Fibroblast of villous mesenchyme (primary cell): ENCODE data around the gene SNPH. TPM values are rescaled to one million over a fixed set of nuclear protein-coding genes. Genes with fewer than 3 reads are reported as not detected.

Experiments
- DNase-seq: peaks from one replicate; pipeline ENCODE4 v3.0.0-alpha.2; 2010; ENCODE audit warnings: low read depth
- H3K4me3 ChIP-seq: 2 replicates; pipeline ENCODE4 v1.5.1; 2011; ENCODE audit warnings: low read depth, mild to moderate bottlenecking, low read length
- total RNA-seq: library from RNA; depleted of rRNA; stranded (reverse); fragments of >200 nt; gene quantifications from 2 replicates; pipeline ENCODE4 v1.2.3, GENCODE V29; 2012
- TF ChIP-seq, protein P1 (sequence below): IDR thresholded peaks from 2 replicates; pipeline ENCODE4 v1.5.1; 2012; ENCODE audit warnings: low read depth, mild to moderate bottlenecking, low read length; ENCODE audit not compliant: insufficient read depth

The SNPH gene
- total RNA-seq, 1 donor: 10.8 TPM

DNA sequence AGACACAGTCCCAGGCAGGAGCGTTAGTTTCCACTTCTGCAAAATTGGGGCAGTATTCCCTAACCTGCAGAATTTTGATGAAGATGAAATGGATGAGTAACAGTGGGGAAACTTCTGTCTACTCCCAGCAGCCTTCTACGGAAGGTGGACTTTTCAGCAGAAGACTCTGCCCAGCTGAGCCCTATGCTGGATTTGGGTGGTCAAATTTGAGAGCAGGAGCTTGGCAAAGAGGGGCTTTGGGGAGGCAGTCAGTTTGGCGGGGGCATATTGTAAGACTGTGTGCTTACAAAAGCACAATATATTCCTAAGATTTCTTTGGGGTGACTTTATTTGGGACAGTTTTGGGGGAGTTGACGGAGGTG, 68.3 kb downstream of the SNPH start:
- H3K4me3 ChIP-seq: no peak overlapping the region
- TF ChIP-seq, protein P1, sequence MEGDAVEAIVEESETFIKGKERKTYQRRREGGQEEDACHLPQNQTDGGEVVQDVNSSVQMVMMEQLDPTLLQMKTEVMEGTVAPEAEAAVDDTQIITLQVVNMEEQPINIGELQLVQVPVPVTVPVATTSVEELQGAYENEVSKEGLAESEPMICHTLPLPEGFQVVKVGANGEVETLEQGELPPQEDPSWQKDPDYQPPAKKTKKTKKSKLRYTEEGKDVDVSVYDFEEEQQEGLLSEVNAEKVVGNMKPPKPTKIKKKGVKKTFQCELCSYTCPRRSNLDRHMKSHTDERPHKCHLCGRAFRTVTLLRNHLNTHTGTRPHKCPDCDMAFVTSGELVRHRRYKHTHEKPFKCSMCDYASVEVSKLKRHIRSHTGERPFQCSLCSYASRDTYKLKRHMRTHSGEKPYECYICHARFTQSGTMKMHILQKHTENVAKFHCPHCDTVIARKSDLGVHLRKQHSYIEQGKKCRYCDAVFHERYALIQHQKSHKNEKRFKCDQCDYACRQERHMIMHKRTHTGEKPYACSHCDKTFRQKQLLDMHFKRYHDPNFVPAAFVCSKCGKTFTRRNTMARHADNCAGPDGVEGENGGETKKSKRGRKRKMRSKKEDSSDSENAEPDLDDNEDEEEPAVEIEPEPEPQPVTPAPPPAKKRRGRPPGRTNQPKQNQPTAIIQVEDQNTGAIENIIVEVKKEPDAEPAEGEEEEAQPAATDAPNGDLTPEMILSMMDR: no peak
- DNase-seq: no peak

DNA sequence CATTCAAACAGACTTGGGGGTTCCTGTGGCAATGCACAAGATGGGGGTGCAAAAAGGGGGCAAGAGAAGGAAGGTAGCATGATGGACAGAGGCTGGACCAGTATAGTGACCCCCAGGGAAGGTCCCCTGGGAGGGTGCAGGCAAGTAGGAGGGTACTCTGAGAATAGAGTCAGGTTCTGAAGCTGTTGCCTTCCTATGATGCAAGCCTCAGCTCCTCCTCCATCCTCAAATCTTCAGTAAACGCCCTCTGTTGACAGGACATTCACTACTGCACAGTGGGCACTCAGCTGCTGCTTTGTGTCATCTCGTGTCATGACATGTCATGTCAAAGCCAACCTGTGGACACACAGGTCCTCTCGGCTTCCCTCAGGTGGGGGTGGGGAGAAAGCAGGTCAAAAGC, 68.7 kb downstream of the SNPH start:
- no peak overlapping the region for H3K4me3 ChIP-seq
- TF ChIP-seq, protein P1: peak; percentile 19
- peak; percentile 30 for DNase-seq

DNA sequence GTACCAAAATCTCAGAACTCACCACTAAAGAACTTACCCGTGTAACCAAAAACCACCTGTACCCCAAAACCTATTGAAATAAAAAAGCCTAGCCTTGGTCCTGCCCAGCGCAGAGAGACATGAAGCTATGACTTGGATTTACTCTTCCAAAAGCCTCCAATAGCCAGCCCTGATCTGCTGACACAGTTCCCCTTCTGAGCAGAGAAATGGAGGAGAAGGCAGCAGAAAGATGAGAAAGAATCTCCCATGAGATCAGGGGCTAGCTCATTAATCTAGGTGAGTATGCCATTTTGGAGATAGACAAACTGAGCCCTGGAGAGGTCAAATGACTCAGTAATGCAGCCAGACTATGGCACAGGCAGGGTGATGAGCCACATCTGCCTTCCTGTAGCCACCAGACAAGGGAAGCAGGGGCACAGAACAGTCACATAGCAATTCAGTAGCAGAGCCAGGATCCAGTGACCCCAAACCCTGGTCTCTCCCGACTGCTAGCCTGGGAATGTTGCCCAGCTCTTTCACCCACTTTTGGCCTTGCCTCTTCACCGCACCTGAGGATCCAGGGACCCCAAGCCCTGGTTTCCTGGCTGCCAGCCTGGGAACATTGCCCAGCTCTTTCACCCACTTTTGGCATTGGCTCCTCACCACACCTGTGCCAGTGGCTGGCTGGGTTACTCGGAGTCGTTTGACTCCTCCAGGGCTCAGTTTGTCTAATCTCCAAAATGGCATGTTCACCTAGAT, 70.0 kb downstream of the SNPH start:
- DNase-seq: no peak
- no peak overlapping the region for H3K4me3 ChIP-seq
- TF ChIP-seq, protein P1: no peak

DNA sequence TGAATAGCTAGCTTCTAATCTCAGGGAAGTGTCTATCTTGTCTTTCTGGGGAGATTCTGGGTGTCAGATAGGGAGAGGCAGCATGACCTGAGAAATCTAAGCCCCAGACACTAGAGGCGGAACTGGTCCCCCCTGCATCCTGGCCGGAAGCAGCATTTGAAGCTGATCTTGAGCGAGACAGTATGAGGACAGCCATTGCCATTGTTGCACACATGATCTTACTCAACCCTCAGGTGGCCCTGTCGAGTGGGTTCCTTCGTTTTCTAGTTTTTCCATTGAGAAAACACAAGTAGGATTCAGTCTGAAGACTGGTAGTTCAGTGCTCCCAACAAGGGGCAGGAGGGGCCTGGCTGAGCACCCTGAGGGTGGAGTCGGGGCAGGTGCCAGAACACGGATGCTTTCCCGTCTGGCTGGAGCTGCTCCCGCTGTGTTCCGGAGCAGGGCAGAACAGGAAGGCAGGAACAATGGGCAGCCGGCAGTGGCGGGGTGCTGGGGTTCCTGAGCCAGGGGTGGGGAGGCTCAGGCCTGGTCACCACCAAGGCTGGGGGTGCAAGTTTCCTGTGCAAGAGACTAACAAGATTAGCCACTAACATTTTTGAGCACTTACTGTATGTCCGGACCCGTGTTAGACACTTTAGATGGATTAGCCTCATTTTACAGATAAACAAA, 70.7 kb downstream of the SNPH start:
- H3K4me3 ChIP-seq: no peak overlapping the region
- DNase-seq: no peak
- TF ChIP-seq, protein P1: no peak

DNA sequence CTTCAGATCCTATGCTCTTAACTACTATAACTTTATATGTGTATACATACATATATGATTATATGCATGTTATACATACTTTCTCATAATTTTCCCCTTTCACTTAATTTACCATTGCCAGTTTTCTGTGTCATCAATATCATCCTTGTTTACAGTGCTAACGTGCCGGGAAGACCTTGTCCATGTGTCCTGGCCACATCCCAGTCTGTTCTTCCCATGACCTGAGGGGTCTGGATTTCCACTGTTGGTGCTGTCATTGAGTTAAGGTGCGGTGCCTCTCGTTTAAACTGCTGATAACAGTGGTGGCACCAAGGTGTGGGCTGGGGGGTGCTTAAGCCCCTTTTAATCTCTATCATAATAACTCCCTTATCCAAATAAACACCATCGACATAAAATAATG, 71.3 kb downstream of the SNPH start:
- no peak for DNase-seq
- no peak overlapping the region for H3K4me3 ChIP-seq
- TF ChIP-seq, protein P1: no peak

DNA sequence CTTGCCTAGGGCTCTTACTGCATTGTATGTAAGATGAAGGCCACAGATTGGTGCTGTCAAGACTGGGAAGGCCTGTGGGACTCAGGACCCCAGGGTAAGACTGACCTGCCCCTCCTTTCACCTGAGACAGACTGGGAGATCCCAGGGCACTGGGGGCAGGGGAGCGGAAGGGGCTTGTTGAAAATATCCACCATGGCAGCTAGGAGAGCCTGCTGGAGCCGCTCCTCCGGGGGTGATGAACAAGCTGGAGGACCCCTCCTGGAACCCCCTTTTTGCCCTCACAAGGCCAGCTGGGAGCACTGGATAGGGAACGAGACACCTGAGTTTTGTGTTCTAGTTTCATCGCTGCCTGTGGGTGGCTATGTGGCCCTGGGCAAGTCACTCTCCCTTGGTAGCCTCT, 72.0 kb downstream of the SNPH start:
- H3K4me3 ChIP-seq: no peak overlapping the region
- TF ChIP-seq, protein P1: no peak
- DNase-seq: no peak
